ENCODE results near the gene RUBCNL.

DNA sequence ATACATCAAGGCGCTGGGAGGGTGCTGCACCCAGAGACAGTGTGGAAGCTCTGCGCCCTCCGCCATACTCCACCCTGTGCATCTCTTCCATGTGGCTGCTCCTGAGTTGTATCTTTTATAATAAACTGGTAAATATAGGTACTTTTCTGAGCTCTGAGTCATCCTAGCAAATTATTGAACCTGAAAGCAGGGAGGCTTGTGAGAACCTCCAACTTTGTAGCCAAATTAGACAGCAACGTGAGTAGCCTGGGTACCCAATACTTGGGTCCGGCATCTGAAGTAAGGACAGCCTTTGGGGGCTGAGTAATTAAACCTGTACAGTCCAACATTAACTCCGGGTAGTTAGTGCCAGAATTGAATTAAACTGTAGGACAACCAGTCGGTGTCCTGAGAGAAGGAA is 57.4 kb downstream of the RUBCNL start:
- TF ChIP-seq, protein P1, sequence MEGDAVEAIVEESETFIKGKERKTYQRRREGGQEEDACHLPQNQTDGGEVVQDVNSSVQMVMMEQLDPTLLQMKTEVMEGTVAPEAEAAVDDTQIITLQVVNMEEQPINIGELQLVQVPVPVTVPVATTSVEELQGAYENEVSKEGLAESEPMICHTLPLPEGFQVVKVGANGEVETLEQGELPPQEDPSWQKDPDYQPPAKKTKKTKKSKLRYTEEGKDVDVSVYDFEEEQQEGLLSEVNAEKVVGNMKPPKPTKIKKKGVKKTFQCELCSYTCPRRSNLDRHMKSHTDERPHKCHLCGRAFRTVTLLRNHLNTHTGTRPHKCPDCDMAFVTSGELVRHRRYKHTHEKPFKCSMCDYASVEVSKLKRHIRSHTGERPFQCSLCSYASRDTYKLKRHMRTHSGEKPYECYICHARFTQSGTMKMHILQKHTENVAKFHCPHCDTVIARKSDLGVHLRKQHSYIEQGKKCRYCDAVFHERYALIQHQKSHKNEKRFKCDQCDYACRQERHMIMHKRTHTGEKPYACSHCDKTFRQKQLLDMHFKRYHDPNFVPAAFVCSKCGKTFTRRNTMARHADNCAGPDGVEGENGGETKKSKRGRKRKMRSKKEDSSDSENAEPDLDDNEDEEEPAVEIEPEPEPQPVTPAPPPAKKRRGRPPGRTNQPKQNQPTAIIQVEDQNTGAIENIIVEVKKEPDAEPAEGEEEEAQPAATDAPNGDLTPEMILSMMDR (IDR thresholded peaks at IDR 0.05; ENCODE audit: low read depth, low read length, missing input control), result no peak
- TF ChIP-seq, protein P2, sequence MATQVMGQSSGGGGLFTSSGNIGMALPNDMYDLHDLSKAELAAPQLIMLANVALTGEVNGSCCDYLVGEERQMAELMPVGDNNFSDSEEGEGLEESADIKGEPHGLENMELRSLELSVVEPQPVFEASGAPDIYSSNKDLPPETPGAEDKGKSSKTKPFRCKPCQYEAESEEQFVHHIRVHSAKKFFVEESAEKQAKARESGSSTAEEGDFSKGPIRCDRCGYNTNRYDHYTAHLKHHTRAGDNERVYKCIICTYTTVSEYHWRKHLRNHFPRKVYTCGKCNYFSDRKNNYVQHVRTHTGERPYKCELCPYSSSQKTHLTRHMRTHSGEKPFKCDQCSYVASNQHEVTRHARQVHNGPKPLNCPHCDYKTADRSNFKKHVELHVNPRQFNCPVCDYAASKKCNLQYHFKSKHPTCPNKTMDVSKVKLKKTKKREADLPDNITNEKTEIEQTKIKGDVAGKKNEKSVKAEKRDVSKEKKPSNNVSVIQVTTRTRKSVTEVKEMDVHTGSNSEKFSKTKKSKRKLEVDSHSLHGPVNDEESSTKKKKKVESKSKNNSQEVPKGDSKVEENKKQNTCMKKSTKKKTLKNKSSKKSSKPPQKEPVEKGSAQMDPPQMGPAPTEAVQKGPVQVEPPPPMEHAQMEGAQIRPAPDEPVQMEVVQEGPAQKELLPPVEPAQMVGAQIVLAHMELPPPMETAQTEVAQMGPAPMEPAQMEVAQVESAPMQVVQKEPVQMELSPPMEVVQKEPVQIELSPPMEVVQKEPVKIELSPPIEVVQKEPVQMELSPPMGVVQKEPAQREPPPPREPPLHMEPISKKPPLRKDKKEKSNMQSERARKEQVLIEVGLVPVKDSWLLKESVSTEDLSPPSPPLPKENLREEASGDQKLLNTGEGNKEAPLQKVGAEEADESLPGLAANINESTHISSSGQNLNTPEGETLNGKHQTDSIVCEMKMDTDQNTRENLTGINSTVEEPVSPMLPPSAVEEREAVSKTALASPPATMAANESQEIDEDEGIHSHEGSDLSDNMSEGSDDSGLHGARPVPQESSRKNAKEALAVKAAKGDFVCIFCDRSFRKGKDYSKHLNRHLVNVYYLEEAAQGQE (IDR thresholded peaks at IDR 0.05), result no peak
- TF ChIP-seq YY1 (IDR thresholded peaks at IDR 0.05) (no peak), JUND (IDR thresholded peaks at IDR 0.05) (no peak), RAD21 (IDR thresholded peaks at IDR 0.05) (no peak)
- TF ChIP-seq, protein P3, sequence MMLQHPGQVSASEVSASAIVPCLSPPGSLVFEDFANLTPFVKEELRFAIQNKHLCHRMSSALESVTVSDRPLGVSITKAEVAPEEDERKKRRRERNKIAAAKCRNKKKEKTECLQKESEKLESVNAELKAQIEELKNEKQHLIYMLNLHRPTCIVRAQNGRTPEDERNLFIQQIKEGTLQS (IDR thresholded peaks at IDR 0.05), result no peak

All from liver (tissue), 3 donors.